ENCODE data around the gene SORBS1. TPM values are rescaled to one million over a fixed set of nuclear protein-coding genes. Genes with fewer than 3 reads are reported as not detected.

Gene SORBS1
- total RNA-seq, 8 experiments from 2014 or later = 2.0 to 105 (median 35.8) TPM

GRCh38 chr10:95578619-95579018, 17.4 kb upstream of the SORBS1 start:
- WGBS, 10 experiments = 57 to 100% (median 75%) methylated on average over 1 to 2 of the region's 2 CpGs; no CpG with 5 or more reads in 2 of the 10 experiments
- in situ Hi-C loops (cut with MboI; ENCODE audit: low pct_unique_long_range_greater_than_20kb in 2 of 9, low sequenced_read_pairs in 9 of 9, unreplicated experiment in 9 of 9) = loop anchor here in 3 of 9 experiments (25.0 kb wide), 1 partner anchor 141 kb away; no protein-coding TSS in a partner anchor
- ATAC-seq (replicated peaks in 6 of 8) = peak in 1 of 8 experiments; percentile 27
- H3K27ac ChIP-seq = no peak overlapping the region
- H3K4me1 ChIP-seq (replicated peaks in 1 of 2) = peaks cover 5 to 6% of the 10 kb centered on the region in 2 donors
- no peak overlapping the region for H3K4me3 ChIP-seq

- Histone ChIP-seq H3K4me3 (no peak overlapping the region), H3K27ac (no peak overlapping the region), H3K4me1 (replicated peaks in 1 of 2) (peaks cover 13 to 14% of the 10 kb centered on the region in 2 donors)
- 0 to 100% (median 64%) methylated on average over 1 to 9 of the region's 11 CpGs; no CpG with 5 or more reads in 2 of the 10 experiments for WGBS, 10 experiments
- in situ Hi-C loops (cut with MboI; ENCODE audit: low pct_unique_long_range_greater_than_20kb in 2 of 9, low sequenced_read_pairs in 9 of 9, unreplicated experiment in 9 of 9) = loop anchor here in 3 of 9 experiments (25.0 kb wide), 1 partner anchor 138 kb away; no protein-coding TSS in a partner anchor
- ATAC-seq (replicated peaks in 6 of 8) = no peak
Measured at GRCh38 chr10:95574649-95575365, 13.6 kb upstream of the SORBS1 start.

GRCh38 chr10:95573964-95574604, 12.9 kb upstream of the SORBS1 start:
- ATAC-seq (replicated peaks in 6 of 8) = peak in 3 of 8 experiments; percentile 21 to 73 (median 56)
- in situ Hi-C loops (cut with MboI; ENCODE audit: low pct_unique_long_range_greater_than_20kb in 2 of 9, low sequenced_read_pairs in 9 of 9, unreplicated experiment in 9 of 9) = no loop called here
- Histone ChIP-seq H3K27ac (no peak overlapping the region), H3K4me3 (no peak overlapping the region), H3K4me1 (replicated peaks in 1 of 2) (peaks cover 13 to 14% of the 10 kb centered on the region in 2 donors)
- WGBS, 10 experiments = 20 to 92% (median 56%) methylated on average over 1 to 6 of the region's 6 CpGs

GRCh38 chr10:95573527-95573926, 12.4 kb upstream of the SORBS1 start:
- WGBS, 10 experiments = 50 to 100% (median 83%) methylated on average over 1 to 3 of the region's 3 CpGs; no CpG with 5 or more reads in 2 of the 10 experiments
- in situ Hi-C loops (cut with MboI; ENCODE audit: low pct_unique_long_range_greater_than_20kb in 2 of 9, low sequenced_read_pairs in 9 of 9, unreplicated experiment in 9 of 9) = no loop called here
- no peak overlapping the region for H3K27ac ChIP-seq
- no peak overlapping the region for H3K4me3 ChIP-seq
- ATAC-seq (replicated peaks in 6 of 8) = peak in 3 of 8 experiments; percentile 25 to 51 (median 31)
- H3K4me1 ChIP-seq (replicated peaks in 1 of 2) = peaks cover 13 to 14% of the 10 kb centered on the region in 2 donors

- 0 to 38% (median 13%) methylated on average over 1 to 6 of the region's 7 CpGs; no CpG with 5 or more reads in 3 of the 10 experiments for WGBS, 10 experiments
- peak in 4 of 8 experiments; percentile 41 to 62 (median 51) for ATAC-seq (replicated peaks in 6 of 8)
- peak overlapping the region in 1 of 5 donors; percentile 20 for H3K4me3 ChIP-seq
- peaks cover 13 to 14% of the 10 kb centered on the region in 2 donors for H3K4me1 ChIP-seq (replicated peaks in 1 of 2)
- in situ Hi-C loops (cut with MboI; ENCODE audit: low pct_unique_long_range_greater_than_20kb in 2 of 9, low sequenced_read_pairs in 9 of 9, unreplicated experiment in 9 of 9) = no loop called here
- H3K27ac ChIP-seq = peak overlapping the region in 1 of 2 donors; percentile 65
Measured at GRCh38 chr10:95572131-95572820, 11.1 kb upstream of the SORBS1 start.

GRCh38 chr10:95571390-95571789, 10.2 kb upstream of the SORBS1 start:
- no peak for ATAC-seq (replicated peaks in 6 of 8)

GRCh38 chr10:95569368-95569767, 8.2 kb upstream of the SORBS1 start:
- in situ Hi-C loops (cut with MboI; ENCODE audit: low pct_unique_long_range_greater_than_20kb in 2 of 9, low sequenced_read_pairs in 9 of 9, unreplicated experiment in 9 of 9) = no loop called here

More at GRCh38 chr10:95571390-95571789, 10.2 kb upstream of the SORBS1 start:
- Histone ChIP-seq H3K4me1 (replicated peaks in 1 of 2) (peaks cover 13 to 14% of the 10 kb centered on the region in 2 donors), H3K4me3 (no peak overlapping the region), H3K27ac (no peak overlapping the region)
- WGBS, 10 experiments = 14 to 100% (median 72%) methylated on average over 1 to 2 of the region's 4 CpGs; no CpG with 5 or more reads in 4 of the 10 experiments
- in situ Hi-C loops (cut with MboI; ENCODE audit: low pct_unique_long_range_greater_than_20kb in 2 of 9, low sequenced_read_pairs in 9 of 9, unreplicated experiment in 9 of 9) = no loop called here

GRCh38 chr10:95567903-95568630, 6.9 kb upstream of the SORBS1 start:
- Histone ChIP-seq H3K4me3 (no peak overlapping the region), H3K27ac (no peak overlapping the region), H3K4me1 (replicated peaks in 1 of 2) (peaks cover 3 to 7% of the 10 kb centered on the region in 2 donors)
- ATAC-seq (replicated peaks in 6 of 8) = peak in 1 of 8 experiments; percentile 74
- 0 to 90% (median 65%) methylated on average over 1 to 5 of the region's 5 CpGs; no CpG with 5 or more reads in 1 of the 10 experiments for WGBS, 10 experiments
- in situ Hi-C loops (cut with MboI; ENCODE audit: low pct_unique_long_range_greater_than_20kb in 2 of 9, low sequenced_read_pairs in 9 of 9, unreplicated experiment in 9 of 9) = no loop called here

More at GRCh38 chr10:95569368-95569767, 8.2 kb upstream of the SORBS1 start:
- Histone ChIP-seq H3K4me1 (replicated peaks in 1 of 2) (peaks cover 13 to 14% of the 10 kb centered on the region in 2 donors), H3K27ac (no peak overlapping the region), H3K4me3 (no peak overlapping the region)
- no peak for ATAC-seq (replicated peaks in 6 of 8)

- Histone ChIP-seq H3K4me3 (no peak overlapping the region), H3K27ac (no peak overlapping the region), H3K4me1 (replicated peaks in 1 of 2) (no peaks in the 10 kb centered on the region)
- no peak for ATAC-seq (replicated peaks in 6 of 8)
- in situ Hi-C loops (cut with MboI; ENCODE audit: low pct_unique_long_range_greater_than_20kb in 2 of 9, low sequenced_read_pairs in 9 of 9, unreplicated experiment in 9 of 9) = no loop called here
- 60 to 100% (median 90%) methylated on average over 1 to 6 of the region's 6 CpGs for WGBS, 10 experiments
Measured at GRCh38 chr10:95566136-95566535, 5.0 kb upstream of the SORBS1 start.

GRCh38 chr10:95565336-95565735, 4.2 kb upstream of the SORBS1 start:
- in situ Hi-C loops (cut with MboI; ENCODE audit: low pct_unique_long_range_greater_than_20kb in 2 of 9, low sequenced_read_pairs in 9 of 9, unreplicated experiment in 9 of 9) = no loop called here
- H3K4me1 ChIP-seq (replicated peaks in 1 of 2) = no peaks in the 10 kb centered on the region
- no peak overlapping the region for H3K4me3 ChIP-seq
- WGBS, 10 experiments = 22 to 100% (median 81%) methylated on average over 3 to 7 of the region's 7 CpGs
- ATAC-seq (replicated peaks in 6 of 8) = no peak
- H3K27ac ChIP-seq = no peak overlapping the region

- 49 to 100% (median 87%) methylated on average over 1 to 4 of the region's 7 CpGs; no CpG with 5 or more reads in 4 of the 10 experiments for WGBS, 10 experiments
- Histone ChIP-seq H3K27ac (no peak overlapping the region), H3K4me3 (no peak overlapping the region), H3K4me1 (replicated peaks in 1 of 2) (peaks cover 2 to 4% of the 10 kb centered on the region in 2 donors)
- in situ Hi-C loops (cut with MboI; ENCODE audit: low pct_unique_long_range_greater_than_20kb in 2 of 9, low sequenced_read_pairs in 9 of 9, unreplicated experiment in 9 of 9) = no loop called here
- no peak for ATAC-seq (replicated peaks in 6 of 8)
Measured at GRCh38 chr10:95564291-95564690, 3.1 kb upstream of the SORBS1 start.

GRCh38 chr10:95562341-95562965, 1.3 kb upstream of the SORBS1 start:
- no peak overlapping the region for H3K27ac ChIP-seq
- WGBS, 10 experiments = 0 to 83% (median 70%) methylated on average over 1 to 6 of the region's 7 CpGs; no CpG with 5 or more reads in 1 of the 10 experiments
- no peak overlapping the region for H3K4me3 ChIP-seq
- no peak for ATAC-seq (replicated peaks in 6 of 8)
- H3K4me1 ChIP-seq (replicated peaks in 1 of 2) = peaks cover 11 to 13% of the 10 kb centered on the region in 2 donors
- in situ Hi-C loops (cut with MboI; ENCODE audit: low pct_unique_long_range_greater_than_20kb in 2 of 9, low sequenced_read_pairs in 9 of 9, unreplicated experiment in 9 of 9) = no loop called here
